Pulmonary artery endothelial cell (primary cell): ENCODE results near the gene FARP1. TPM values are rescaled to one million over a fixed set of nuclear protein-coding genes. Genes with fewer than 3 reads are reported as not detected.

ENCODE experiments used
- DNase-seq: peaks from one replicate; pipeline ENCODE4 v3.0.0-alpha.2; 2011; ENCODE audit warnings: low read depth, low spot score
- total RNA-seq: library from RNA; depleted of rRNA; stranded (reverse); fragments of >200 nt; gene quantifications from 2 replicates; pipeline ENCODE4 v1.2.3, GENCODE V29; 2014

Gene FARP1
- total RNA-seq, 1 donor from 2014 or later: 18.9 TPM

DNA sequence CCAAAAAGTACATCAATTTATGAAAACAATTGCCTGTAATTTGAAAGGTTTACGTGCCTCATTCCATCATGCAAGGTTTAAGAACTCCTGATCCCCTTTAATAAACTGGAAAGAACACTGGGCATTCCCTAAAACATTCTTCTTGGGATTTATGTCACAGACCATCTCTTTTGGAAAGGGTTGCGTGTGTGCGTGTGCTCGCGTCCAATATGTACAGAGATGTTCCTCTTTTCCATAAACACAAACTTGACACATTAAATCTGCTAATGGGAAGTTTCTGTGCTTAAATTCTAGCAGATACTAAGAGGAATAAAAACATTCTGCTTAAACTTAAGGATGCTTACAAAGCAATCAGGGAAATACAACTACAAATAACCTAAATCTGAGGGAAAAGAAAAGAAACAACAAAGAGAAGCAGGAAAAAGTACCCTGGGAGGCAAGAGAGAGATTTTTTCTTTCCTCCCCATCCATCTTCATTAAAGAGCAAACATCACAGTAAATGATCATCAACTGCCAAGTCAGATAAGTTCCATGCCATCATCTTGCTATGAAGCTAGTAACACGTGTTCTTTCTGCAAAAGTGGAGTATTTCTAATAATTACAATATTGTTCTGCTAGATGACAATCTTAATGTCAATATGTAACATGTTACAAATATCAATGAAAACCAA, 350.3 kb downstream of the FARP1 start:
- DNase-seq: no peak

DNA sequence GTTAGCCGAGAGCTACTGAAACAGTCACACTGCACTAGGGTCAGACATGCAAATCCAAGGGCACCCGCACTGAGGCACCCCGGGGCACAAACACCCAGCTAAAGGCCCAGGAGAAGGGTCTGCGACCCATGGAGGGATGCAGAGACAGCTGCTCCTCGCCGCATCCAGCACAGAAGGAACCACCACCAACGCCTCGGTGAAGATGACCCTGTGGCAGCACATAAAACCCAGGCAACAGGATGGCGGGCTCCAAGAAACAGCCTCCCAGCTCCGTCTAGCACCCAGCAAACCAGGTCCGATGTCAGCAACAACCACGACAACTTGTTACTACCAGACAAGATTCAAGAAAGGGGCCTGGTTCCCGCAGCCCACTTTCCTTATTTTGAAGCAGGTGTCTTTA, 351.9 kb downstream of the FARP1 start:
- no peak for DNase-seq

DNA sequence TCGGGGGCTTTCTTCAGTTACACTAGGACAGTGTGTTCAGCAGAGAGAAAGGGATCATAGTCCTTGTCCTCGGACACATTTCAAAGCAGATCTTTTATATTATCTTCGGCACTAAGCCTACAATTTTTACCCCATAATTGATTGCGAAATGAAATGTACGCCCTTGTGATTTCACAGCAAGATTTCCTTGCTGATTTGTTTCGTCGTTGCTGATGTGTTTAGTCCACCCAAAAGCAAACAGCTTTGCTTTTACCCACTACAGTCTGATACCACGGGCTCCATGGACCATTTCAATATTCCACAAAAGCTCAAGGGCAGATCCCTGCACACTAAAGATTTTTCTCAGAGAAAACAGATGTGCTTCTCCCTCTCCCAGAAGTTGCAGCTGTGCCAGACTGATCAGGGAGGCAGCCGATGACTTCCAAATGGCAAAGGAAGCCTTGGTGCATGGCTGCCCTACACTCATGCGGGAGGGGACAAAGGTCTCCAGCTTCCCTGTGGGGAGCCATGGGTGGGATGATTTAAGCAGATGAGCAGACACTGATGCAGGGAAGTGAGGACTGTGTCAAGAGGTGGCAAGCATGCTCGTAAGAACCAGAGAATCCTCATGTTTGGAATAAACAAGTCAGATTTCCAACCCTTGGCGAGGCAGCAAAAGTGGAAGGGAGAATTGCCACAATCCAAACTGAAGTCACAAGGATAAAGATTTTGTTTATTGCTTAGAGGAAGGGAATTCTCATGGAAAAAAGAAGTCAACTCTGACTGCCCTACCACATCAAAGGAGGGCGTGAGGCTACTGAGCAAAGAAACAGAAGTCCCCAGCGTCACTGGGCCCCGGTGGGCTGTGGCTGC, 353.0 kb downstream of the FARP1 start:
- DNase-seq: no peak

DNA sequence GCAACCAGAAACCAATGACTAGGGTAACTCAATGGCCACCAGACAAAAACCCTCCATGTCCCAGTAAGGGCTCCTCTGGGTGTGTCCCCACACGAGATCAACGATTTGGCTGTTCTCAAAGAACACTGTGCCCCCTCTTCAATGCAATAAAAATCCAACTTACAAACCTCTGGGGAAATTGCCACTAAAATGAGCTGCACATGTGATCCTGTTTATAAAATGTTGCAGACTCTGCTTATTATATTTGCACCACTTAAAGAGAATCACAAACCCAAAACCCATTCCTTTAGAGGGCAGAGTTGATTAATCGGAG, 353.5 kb downstream of the FARP1 start:
- DNase-seq: no peak

DNA sequence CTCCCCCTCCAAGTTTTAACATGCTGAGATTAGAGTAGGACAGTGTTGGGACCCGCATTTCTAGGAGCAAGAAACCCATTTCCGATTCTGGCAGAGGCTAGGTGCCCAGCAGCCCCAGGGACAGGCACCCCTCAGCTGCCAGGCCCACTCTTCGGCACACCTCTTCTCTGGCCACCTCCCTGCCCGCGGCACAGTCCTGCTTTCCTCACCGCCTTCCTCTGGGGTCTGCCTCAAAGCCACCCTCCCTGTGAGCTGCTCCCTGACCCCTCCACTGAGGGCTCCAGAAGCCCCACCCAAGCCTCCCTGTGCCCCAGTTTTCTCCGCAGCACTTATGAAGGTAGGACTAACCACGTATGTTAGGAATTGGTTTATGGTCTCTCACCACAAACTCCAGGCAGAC, 354.1 kb downstream of the FARP1 start:
- no peak for DNase-seq

DNA sequence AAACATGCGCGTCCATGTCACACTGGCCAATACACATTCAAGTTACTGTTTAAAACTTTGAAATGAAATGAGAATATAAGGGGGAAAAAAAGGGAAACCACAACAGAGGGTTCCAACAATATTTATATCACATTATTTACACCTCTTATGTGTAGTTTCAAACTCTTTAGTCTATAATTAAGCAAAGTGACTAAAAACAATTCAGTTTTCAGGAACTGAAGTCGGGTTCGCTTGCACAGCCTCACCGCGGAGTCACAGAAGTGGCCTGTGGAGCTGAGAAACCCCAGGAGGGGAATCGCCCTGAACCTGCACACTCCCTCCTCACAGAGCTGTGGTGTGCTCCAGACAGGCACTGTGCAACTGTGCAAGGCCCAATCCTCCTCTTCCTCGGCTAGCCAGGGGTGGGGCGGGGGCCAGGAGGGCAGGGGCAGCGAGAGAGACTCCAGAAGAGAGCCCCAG, 358.1 kb downstream of the FARP1 start:
- no peak for DNase-seq

DNA sequence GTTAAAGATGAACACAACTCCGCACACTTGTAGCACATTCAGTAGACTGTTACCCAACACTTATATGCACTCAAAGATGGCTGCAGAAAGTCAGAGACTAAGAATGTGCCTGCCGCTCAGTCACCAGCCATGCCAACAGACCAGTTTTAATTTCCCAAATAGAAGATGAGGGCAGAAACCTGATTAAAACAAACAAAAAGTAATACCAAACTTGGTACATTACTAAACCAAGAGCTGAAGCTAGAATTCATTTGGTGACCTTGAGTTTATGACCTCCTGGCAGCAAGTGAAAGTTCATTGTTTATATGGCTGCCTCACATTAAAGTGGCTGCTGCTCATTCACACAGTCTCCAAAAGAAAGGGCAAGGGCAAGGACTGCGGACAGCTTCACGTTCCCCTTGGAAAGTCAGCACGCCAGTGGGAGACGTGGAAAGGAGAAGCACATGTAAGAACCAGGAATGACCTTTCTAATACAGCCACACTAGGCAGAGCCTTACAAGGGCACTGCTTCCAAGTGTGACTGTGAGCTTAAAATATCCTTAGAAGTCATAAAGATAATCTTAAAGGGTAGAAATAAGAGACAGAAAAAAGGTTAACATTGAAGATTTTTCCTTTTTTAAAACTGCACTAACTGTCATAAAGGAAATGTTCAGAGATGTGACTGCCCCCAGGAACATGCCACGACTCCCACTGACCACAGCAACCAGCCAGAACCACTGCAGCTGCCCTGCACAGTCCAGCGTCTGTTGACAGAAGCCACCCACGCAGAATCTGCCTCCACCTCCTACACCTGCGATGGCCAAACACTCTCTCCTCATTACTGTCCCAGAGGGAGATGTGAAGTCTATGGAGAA, 360.5 kb downstream of the FARP1 start:
- no peak for DNase-seq

DNA sequence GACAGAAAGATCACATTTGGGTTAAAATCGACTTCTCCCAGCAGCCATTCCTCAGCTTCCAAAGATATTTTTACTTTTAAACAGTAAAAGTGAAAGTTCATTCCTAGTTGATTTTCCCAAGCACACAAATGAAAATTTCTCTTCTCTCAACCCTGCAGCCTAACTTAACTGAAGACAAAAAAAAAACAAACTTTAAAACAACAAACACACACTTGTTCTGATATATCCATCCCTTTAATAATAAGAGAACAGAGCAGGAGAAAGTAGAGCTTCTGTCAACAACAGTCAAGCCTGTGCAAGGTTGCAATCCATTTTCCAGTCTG, 361.1 kb downstream of the FARP1 start:
- DNase-seq: no peak

DNA sequence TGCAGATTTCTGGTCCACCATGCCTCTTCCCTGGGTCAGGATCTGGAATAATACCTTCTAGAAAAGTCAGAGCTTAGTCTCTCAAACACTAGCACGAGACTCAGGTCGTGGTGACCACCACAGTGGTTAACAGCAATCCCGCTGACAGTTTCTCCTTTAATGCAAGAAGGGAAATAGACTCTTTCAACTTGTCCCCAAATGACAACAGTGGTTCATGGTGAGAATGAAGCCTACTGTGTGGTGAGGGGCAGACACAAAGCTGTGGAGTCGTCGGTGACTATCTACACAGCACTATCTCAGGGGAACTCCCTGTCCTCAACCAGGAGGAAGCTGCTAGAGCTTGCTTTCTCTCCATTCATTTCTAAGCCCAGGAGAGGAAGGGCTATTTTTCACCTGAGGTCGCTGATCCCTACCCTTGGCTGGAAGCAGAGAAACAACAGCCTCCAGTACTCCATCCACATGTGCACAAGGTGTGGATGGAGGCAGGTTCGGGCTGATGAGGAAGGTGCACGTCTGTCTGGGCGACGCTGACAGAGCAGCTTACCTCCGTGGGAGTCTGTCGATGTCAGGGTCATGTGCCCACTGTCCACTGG, 361.6 kb downstream of the FARP1 start:
- DNase-seq: no peak

Other genes with a start within 250 kb of the FARP1 start
- gene IPO5, start 189.4 kb upstream of the FARP1 start, total RNA-seq: 216 and 227 TPM in 2 replicates
- gene RNF113B, start 34.2 kb downstream of the FARP1 start, total RNA-seq: not detected in 2 replicates